EH (cell line): ENCODE results near the gene SHQ1.
"Not testable (repeated sequence)": the region's sequence is repeated elsewhere in the genome, so short reads cannot be mapped to it uniquely, and the experiment has no call there.

Source experiments
- DNase-seq: peaks from one replicate; pipeline ENCODE4 v3.0.0-alpha.2; 2015; ENCODE audit warnings: low read depth

SHQ1 gene

DNA sequence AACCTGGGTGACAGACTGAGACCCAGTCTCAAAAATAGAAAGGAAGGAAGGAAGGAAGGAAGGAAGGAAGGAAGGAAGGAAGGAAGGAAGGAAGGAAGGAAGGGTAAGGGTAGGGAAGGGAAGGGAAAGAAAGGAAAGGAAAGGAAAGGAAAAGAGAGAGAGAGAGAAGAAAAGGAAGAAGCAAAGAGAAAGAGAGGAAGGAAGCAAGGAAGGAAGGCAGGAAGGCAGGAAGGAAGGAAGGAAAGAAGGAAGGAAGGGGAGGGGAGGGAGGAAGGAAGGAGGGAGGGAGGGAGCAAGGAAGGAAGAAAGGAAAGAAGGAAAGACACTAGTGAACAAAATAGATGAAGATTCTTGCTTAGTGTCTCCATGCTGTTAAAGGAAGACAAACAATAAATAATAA, 129.1 kb downstream of the SHQ1 start:
- no peak for DNase-seq

DNA sequence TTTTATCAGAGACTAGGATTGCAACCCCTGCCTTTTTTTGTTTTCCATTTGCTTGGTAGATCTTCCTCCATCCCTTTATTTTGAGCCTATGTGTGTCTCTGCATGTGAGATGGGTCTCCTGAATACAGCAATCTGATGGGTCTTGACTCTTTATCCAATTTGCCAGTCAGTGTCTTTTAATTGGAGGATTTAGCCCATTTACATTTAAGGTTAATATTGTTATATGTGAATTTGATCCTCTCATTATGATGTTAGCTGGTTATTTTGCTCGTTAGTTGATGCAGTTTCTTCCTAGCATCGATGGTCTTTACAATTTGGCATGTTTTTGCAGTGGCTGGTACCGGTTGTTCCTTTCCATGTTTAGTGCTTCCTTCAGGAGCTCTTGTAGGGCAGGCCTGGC, 134.1 kb downstream of the SHQ1 start:
- not testable (repeated sequence) for DNase-seq

DNA sequence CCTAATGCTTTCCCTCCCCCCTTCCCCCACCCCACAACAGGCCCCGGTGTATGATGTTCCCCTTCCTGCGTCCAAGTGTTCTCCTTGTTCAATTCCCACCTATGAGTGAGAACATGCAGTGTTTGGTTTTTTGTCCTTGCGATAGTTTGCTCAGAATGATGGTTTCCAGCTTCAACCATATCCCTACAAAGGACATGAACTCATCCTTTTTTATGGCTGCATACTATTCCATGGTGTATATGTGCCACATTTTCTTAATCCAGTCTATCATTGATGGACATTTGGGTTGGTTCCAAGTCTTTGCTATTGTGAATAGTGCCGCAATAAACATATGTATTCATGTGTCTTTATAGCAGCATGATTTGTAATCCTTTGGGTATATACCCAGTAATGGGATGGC, 137.8 kb downstream of the SHQ1 start:
- DNase-seq, result not testable (repeated sequence)

DNA sequence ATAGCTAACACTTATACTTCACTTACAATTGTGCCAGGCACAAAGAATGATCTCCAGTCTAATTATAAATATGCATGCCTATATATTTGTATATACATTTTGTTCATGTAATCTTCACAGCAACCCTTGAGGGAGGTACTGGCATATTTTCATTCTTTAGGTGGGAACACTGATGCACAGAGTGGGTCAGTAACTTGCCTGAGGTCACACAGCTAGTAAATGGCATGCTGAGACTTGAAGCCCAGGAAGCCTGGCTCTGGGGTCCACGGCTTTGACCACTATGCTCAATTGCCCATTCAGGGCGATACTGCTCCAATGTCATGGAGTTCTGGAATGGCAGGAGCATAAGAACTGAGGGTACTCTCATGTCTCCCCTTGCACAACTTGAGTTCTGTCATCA, 139.8 kb downstream of the SHQ1 start:
- DNase-seq, result no peak

DNA sequence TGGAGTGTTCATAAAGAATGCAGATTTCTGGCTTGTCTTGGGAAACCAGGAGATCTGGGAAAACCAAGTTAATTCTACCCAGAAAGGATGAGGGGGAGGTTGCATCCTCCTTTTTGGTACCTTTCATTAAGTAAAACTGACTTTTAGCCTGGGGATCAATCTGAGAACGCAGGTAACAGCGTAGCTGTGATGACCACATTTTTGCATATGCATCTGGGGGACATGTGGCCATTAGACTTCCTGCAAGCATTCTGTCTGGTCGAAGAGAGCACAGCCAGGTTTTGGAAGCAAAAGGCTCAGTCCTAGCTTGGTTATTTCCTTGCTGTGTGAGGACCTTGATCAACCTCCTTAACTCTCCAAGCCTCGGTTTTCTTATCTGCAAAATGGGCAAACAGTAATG, 145.2 kb downstream of the SHQ1 start:
- no peak for DNase-seq

DNA sequence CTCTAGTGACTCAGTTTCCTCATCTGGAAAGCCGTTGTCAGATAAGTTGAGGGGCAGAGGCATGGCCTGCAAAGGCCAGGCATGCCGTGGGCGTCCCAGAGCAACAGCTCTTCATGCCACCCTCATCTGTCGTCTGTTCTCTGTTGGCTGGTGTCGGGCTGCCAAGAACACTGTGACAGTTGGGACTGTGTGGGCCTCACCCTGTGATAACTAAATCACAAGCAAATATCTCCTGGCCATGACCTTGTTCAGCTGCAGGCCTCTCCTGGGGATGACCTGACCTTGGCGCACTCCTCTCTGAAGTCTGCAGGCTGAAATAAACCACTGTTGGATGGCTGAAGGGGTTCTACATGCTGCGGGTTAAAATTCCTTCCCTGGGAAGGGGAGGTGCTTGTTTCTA, 145.9 kb downstream of the SHQ1 start:
- DNase-seq, result no peak

DNA sequence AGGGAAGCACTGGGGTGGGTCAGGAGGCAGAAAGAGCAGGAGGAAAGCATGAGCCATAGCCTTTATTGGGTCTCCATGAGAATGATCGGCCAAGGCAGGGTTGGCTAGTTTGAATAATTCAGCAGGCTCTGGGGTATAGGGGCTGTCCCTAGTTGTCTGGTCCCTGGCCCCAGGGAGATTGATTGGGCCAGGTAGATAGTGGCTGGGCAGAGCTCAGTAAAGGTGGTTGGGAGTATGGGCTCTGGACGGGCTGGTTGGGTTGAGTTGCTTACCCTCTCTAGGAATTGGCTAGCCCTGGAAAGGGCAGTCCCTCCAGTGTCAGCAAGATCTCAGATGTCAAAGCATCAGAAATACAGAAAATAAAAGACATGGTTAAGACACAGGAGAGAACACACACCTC, 148.1 kb downstream of the SHQ1 start:
- no peak for DNase-seq

DNA sequence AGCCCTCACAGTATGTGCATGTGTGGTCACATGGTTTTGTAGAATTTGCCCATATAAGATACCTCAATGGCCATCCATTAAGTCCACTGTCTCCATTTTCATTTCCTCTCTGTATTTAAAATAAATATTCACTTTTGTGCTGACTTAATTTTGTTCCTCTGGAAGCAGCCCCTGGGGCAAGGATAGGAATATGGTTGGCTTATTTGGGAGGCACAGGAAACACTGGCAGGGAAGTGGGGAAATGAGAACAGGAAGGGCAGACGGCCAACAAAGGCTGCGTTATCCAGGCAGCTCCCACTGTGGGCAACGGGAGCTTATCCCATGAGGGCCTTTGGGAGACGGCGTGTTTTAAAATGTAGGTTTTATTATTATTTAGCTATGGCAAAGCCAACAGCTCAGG, 148.6 kb downstream of the SHQ1 start:
- DNase-seq, result no peak
